ENCODE measurements around the gene PEX1.
"Not testable (repeated sequence)": the region's sequence is repeated elsewhere in the genome, so short reads cannot be mapped to it uniquely, and the experiment has no call there.

The PEX1 gene

GRCh38 chr7:92484226-92484625 lies 44.1 kb downstream of the PEX1 start:
- H3K9me3 ChIP-seq (ENCODE audit: control insufficient read depth, low read length); DNase-seq; H3K27ac ChIP-seq (ENCODE audit: insufficient read depth, low read length, poor library complexity, severe bottlenecking); H3K4me1 ChIP-seq (ENCODE audit: control insufficient read depth, insufficient read depth, low read length, poor library complexity, severe bottlenecking); H3K36me3 ChIP-seq (ENCODE audit: control insufficient read depth, insufficient read depth, low read length); H3K4me3 ChIP-seq (ENCODE audit: insufficient read depth, low read depth, low read length, poor library complexity, severe bottlenecking); H3K27me3 ChIP-seq (replicated peaks; ENCODE audit: control insufficient read depth, insufficient read depth, low read length, poor library complexity, severe bottlenecking): not testable (repeated sequence)

DNA sequence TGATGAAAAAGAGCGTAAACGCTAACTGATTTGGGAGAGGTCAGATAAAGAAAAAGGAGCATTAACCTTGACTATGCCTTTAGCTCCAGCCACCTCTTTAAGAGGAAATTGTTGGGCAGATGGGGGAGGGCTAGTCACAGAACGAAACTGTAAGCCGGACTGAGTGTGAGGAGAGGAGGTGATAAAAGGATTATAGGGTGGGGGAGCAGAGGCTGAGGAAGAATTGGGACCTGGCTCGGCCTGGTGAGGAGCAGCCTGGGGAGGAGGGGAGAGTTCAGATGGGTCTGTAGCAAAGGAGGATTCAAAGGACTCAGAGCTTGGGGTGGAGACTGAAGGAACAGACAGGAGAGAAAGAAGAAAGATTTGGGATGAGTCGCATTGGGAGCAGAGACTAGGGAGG lies 44.7 kb downstream of the PEX1 start:
- not testable (repeated sequence) for H3K27ac ChIP-seq (ENCODE audit: insufficient read depth, low read length, poor library complexity, severe bottlenecking); H3K27me3 ChIP-seq (replicated peaks; ENCODE audit: control insufficient read depth, insufficient read depth, low read length, poor library complexity, severe bottlenecking); H3K4me3 ChIP-seq (ENCODE audit: insufficient read depth, low read depth, low read length, poor library complexity, severe bottlenecking); DNase-seq; H3K4me1 ChIP-seq (ENCODE audit: control insufficient read depth, insufficient read depth, low read length, poor library complexity, severe bottlenecking); H3K9me3 ChIP-seq (ENCODE audit: control insufficient read depth, low read length); H3K36me3 ChIP-seq (ENCODE audit: control insufficient read depth, insufficient read depth, low read length)

GRCh38 chr7:92479146-92479545 lies 49.2 kb downstream of the PEX1 start:
- not testable (repeated sequence) for H3K4me1 ChIP-seq (ENCODE audit: control insufficient read depth, insufficient read depth, low read length, poor library complexity, severe bottlenecking); H3K27me3 ChIP-seq (replicated peaks; ENCODE audit: control insufficient read depth, insufficient read depth, low read length, poor library complexity, severe bottlenecking); H3K9me3 ChIP-seq (ENCODE audit: control insufficient read depth, low read length); DNase-seq; H3K36me3 ChIP-seq (ENCODE audit: control insufficient read depth, insufficient read depth, low read length); H3K27ac ChIP-seq (ENCODE audit: insufficient read depth, low read length, poor library complexity, severe bottlenecking); H3K4me3 ChIP-seq (ENCODE audit: insufficient read depth, low read depth, low read length, poor library complexity, severe bottlenecking)

DNA sequence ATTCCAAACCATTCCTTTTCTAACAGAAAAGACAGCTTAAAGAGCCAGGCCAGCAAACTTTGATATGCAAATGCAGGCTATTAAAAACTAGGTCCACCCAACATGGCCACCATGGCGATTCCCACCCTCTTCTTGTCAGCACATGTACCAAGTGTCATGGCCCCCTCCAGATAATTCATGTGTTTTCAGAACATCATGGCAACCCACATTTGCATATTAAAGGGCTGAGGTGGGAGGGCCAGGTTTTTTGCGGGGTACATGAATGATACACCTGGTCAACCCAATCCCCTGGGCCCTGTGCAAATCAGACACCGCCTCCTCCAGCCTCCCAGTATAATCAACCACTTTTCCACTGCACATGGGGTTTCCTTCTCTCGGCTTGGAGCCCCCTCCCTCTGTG lies 49.6 kb downstream of the PEX1 start:
- Histone ChIP-seq H3K27ac (ENCODE audit: insufficient read depth, low read length, poor library complexity, severe bottlenecking) (no peak overlapping the region), H3K9me3 (ENCODE audit: control insufficient read depth, low read length) (no peaks in the 10 kb centered on the region), H3K27me3 (replicated peaks; ENCODE audit: control insufficient read depth, insufficient read depth, low read length, poor library complexity, severe bottlenecking) (no peaks in the 10 kb centered on the region), H3K4me3 (ENCODE audit: insufficient read depth, low read depth, low read length, poor library complexity, severe bottlenecking) (no peak overlapping the region), H3K4me1 (ENCODE audit: control insufficient read depth, insufficient read depth, low read length, poor library complexity, severe bottlenecking) (no peaks in the 10 kb centered on the region), H3K36me3 (ENCODE audit: control insufficient read depth, insufficient read depth, low read length) (no peaks in the 10 kb centered on the region)
- no peak for DNase-seq

DNA sequence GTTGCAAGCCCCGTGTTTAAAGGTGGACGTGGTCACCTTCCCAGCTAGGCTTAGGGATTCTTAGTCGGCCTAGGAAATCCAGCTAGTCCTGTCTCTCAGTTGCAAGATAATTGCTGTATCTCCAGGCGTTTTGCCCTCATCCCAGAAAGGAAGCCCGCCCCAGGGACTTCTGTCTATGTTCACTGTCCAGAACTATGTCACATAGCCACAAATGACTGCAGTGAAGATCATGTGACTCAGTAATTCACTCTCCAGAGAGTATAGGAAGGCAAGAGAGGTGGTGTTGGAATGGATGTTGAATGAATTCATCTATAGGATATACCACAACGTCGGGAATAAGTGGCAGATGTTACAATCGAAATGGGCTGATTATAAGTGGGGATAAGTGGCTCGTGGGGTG lies 50.2 kb downstream of the PEX1 start:
- Histone ChIP-seq H3K36me3 (ENCODE audit: control insufficient read depth, insufficient read depth, low read length) (no peaks in the 10 kb centered on the region), H3K27me3 (replicated peaks; ENCODE audit: control insufficient read depth, insufficient read depth, low read length, poor library complexity, severe bottlenecking) (no peaks in the 10 kb centered on the region), H3K4me3 (ENCODE audit: insufficient read depth, low read depth, low read length, poor library complexity, severe bottlenecking) (no peak overlapping the region), H3K4me1 (ENCODE audit: control insufficient read depth, insufficient read depth, low read length, poor library complexity, severe bottlenecking) (no peaks in the 10 kb centered on the region), H3K9me3 (ENCODE audit: control insufficient read depth, low read length) (no peaks in the 10 kb centered on the region), H3K27ac (ENCODE audit: insufficient read depth, low read length, poor library complexity, severe bottlenecking) (no peak overlapping the region)
- DNase-seq, result no peak

DNA sequence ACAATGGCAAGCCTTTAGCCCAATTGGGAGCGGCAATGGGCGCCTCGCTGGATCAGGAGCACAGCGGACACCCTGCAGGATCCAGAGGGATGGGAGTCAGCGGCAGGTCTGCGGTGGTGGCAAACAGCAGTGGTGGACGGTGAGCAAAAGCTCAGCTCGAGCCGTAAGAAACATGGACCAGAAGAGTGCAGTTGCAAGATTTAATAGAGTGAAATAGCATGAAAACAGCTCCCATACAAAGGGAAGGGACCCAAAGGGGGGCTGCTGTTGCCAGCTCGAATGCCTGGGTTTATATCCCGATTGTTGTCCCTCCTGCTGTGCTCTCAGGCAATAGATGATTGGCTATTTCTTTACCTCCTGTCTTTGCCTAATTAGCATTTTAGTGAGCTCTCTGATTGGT lies 50.6 kb downstream of the PEX1 start, which contains the start of gene ERVW-1:
ERVW-1 (minus strand) TSS at position 266 of the 400 bp plus-strand sequence. CDS start 7,565 bp downstream, outside the sequence.
- H3K36me3 ChIP-seq (ENCODE audit: control insufficient read depth, insufficient read depth, low read length); H3K27ac ChIP-seq (ENCODE audit: insufficient read depth, low read length, poor library complexity, severe bottlenecking); H3K4me1 ChIP-seq (ENCODE audit: control insufficient read depth, insufficient read depth, low read length, poor library complexity, severe bottlenecking); H3K27me3 ChIP-seq (replicated peaks; ENCODE audit: control insufficient read depth, insufficient read depth, low read length, poor library complexity, severe bottlenecking); H3K4me3 ChIP-seq (ENCODE audit: insufficient read depth, low read depth, low read length, poor library complexity, severe bottlenecking); DNase-seq; H3K9me3 ChIP-seq (ENCODE audit: control insufficient read depth, low read length): not testable (repeated sequence)

- not testable (repeated sequence) for H3K27ac ChIP-seq (ENCODE audit: insufficient read depth, low read length, poor library complexity, severe bottlenecking); H3K36me3 ChIP-seq (ENCODE audit: control insufficient read depth, insufficient read depth, low read length); H3K4me1 ChIP-seq (ENCODE audit: control insufficient read depth, insufficient read depth, low read length, poor library complexity, severe bottlenecking); H3K27me3 ChIP-seq (replicated peaks; ENCODE audit: control insufficient read depth, insufficient read depth, low read length, poor library complexity, severe bottlenecking); H3K9me3 ChIP-seq (ENCODE audit: control insufficient read depth, low read length); H3K4me3 ChIP-seq (ENCODE audit: insufficient read depth, low read depth, low read length, poor library complexity, severe bottlenecking); DNase-seq
Observed at GRCh38 chr7:92475851-92476590, 52.3 kb downstream of the PEX1 start.

DNA sequence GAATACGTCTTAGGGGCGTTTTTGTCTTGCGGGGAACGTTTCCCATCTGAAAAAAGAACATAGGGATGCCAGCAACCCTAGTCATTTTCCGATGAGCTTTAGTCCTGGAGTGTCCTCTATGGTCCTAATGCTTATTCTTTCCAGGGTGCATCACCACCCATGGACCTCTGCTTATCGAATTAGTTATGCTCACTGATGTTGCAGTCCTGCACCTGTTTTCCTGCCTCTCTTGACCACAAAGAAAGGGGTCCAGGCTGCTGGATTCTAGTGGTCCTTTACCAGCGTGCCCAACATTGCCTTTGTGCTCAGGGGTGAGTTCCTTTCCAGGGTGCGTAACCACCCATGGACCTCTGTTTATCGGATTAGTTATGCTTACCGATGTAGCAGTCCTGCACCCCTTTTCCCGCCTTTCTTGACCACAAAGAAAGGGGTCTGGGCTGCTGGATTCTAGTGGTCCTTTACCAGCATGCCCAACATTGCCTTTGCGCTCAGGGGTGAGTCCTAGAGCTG lies 53.0 kb downstream of the PEX1 start:
- not testable (repeated sequence) for H3K4me3 ChIP-seq (ENCODE audit: insufficient read depth, low read depth, low read length, poor library complexity, severe bottlenecking); H3K27me3 ChIP-seq (replicated peaks; ENCODE audit: control insufficient read depth, insufficient read depth, low read length, poor library complexity, severe bottlenecking); H3K9me3 ChIP-seq (ENCODE audit: control insufficient read depth, low read length); H3K36me3 ChIP-seq (ENCODE audit: control insufficient read depth, insufficient read depth, low read length); DNase-seq; H3K4me1 ChIP-seq (ENCODE audit: control insufficient read depth, insufficient read depth, low read length, poor library complexity, severe bottlenecking); H3K27ac ChIP-seq (ENCODE audit: insufficient read depth, low read length, poor library complexity, severe bottlenecking)

GRCh38 chr7:92473989-92474388 lies 54.3 kb downstream of the PEX1 start:
- not testable (repeated sequence) for H3K9me3 ChIP-seq (ENCODE audit: control insufficient read depth, low read length); H3K36me3 ChIP-seq (ENCODE audit: control insufficient read depth, insufficient read depth, low read length); DNase-seq; H3K27ac ChIP-seq (ENCODE audit: insufficient read depth, low read length, poor library complexity, severe bottlenecking); H3K4me3 ChIP-seq (ENCODE audit: insufficient read depth, low read depth, low read length, poor library complexity, severe bottlenecking); H3K27me3 ChIP-seq (replicated peaks; ENCODE audit: control insufficient read depth, insufficient read depth, low read length, poor library complexity, severe bottlenecking); H3K4me1 ChIP-seq (ENCODE audit: control insufficient read depth, insufficient read depth, low read length, poor library complexity, severe bottlenecking)

DNA sequence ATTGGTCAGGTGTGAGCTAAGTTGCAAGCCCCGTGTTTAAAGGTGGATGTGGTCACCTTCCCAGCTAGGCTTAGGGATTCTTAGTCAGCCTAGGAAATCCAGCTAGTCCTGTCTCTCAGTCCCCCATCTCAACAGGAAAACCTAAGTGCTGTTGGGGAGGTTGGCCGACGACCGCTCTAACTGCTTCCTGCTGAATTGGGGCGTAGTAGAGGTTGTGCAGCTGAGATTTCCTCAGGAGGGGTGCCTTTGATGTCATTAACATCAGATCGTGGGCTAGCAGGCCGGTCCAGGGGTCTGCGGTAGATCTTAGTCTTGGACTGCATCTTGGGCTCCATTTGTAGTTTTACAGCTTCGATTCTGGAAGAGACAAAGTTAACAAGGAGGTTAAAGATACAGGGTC lies 59.7 kb downstream of the PEX1 start:
- H3K27me3 ChIP-seq (replicated peaks; ENCODE audit: control insufficient read depth, insufficient read depth, low read length, poor library complexity, severe bottlenecking); H3K9me3 ChIP-seq (ENCODE audit: control insufficient read depth, low read length); H3K36me3 ChIP-seq (ENCODE audit: control insufficient read depth, insufficient read depth, low read length); H3K4me3 ChIP-seq (ENCODE audit: insufficient read depth, low read depth, low read length, poor library complexity, severe bottlenecking); H3K4me1 ChIP-seq (ENCODE audit: control insufficient read depth, insufficient read depth, low read length, poor library complexity, severe bottlenecking); H3K27ac ChIP-seq (ENCODE audit: insufficient read depth, low read length, poor library complexity, severe bottlenecking); DNase-seq: not testable (repeated sequence)
